Naive B cell (primary cell): Measurements from ENCODE around the gene DISC1. TPM values are rescaled to one million over a fixed set of nuclear protein-coding genes. Genes with fewer than 3 reads are reported as not detected.

Experiments used
- ATAC-seq, 2 donors: fragments of 150-1000 bp; cut with Tn5 transposase; 2 replicates each; pipeline ENCODE4 v1.10.0; 2021; ENCODE audit warnings: low read depth in 2 of 2, mild to moderate bottlenecking in 2 of 2, moderate library complexity in 2 of 2
- DNase-seq: peaks from one replicate; pipeline ENCODE4 v3.0.0; 2022
- H3K27ac Mint-ChIP-seq, 6 donors: one replicate each; pipeline ENCODE4 v1.8.0; 2020 to 2022; ENCODE audit warnings: mild to moderate bottlenecking in 6 of 6, mixed read lengths in 6 of 6, moderate library complexity in 5 of 6, inconsistent platforms in 2 of 6
- H3K27me3 Mint-ChIP-seq, 3 donors: one replicate each; pipeline ENCODE4 v1.8.0; 2021 to 2022; ENCODE audit warnings: mixed read lengths in 3 of 3, mild to moderate bottlenecking in 1 of 3
- H3K36me3 Mint-ChIP-seq, 2 donors: one replicate each; pipeline ENCODE4 v1.8.0; 2020 to 2022; ENCODE audit warnings: mixed read lengths in 2 of 2, inconsistent platforms in 1 of 2, mild to moderate bottlenecking in 1 of 2
- H3K4me1 Mint-ChIP-seq, 3 donors: one replicate each; pipeline ENCODE4 v1.8.0; 2020 to 2022; ENCODE audit warnings: mixed read lengths in 3 of 3, inconsistent platforms in 1 of 3, mild to moderate bottlenecking in 1 of 3, moderate library complexity in 1 of 3
- H3K4me3 Mint-ChIP-seq, 8 donors: one replicate each; pipeline ENCODE4 v1.8.0; 2020 to 2022; ENCODE audit warnings: mild to moderate bottlenecking in 8 of 8, mixed read lengths in 8 of 8, moderate library complexity in 8 of 8, inconsistent platforms in 2 of 8
- H3K9me3 Mint-ChIP-seq, 7 donors: one replicate each; pipeline ENCODE4 v1.8.0; 2020 to 2022; ENCODE audit warnings: mixed read lengths in 7 of 7, mild to moderate bottlenecking in 5 of 7, inconsistent platforms in 2 of 7, moderate library complexity in 1 of 7
- polyA plus RNA-seq, 6 donors: library from polyadenylated mRNA; unstranded; fragments of 300-500 nt; fragmentation: Illumina TruSeq; gene quantifications; one replicate each; pipeline ENCODE4 v1.2.3, GENCODE V29; 2021; ENCODE audit warnings: low read depth in 6 of 6

DISC1 gene
- polyA plus RNA-seq, 6 donors from 2014 or later, result 1.3 to 2.2 (median 2.1) TPM; not detected in 1

GRCh38 chr1:232009741-232010140, 383.2 kb downstream of the DISC1 start:
- ATAC-seq (no peak), DNase-seq (no peak)
- no peak overlapping the region for H3K27ac Mint-ChIP-seq
- no peaks in the 10 kb centered on the region for H3K36me3 Mint-ChIP-seq
- no peaks in the 10 kb centered on the region for H3K4me1 Mint-ChIP-seq
- H3K27me3 Mint-ChIP-seq, result no peaks in the 10 kb centered on the region
- no peaks in the 10 kb centered on the region for H3K9me3 Mint-ChIP-seq
- no peak overlapping the region for H3K4me3 Mint-ChIP-seq

- no peaks in the 10 kb centered on the region for H3K36me3 Mint-ChIP-seq
- DNase-seq (no peak), ATAC-seq (no peak)
- H3K27ac Mint-ChIP-seq, result no peak overlapping the region
- no peaks in the 10 kb centered on the region for H3K9me3 Mint-ChIP-seq
- H3K4me3 Mint-ChIP-seq, result no peak overlapping the region
- H3K27me3 Mint-ChIP-seq, result no peaks in the 10 kb centered on the region
- no peaks in the 10 kb centered on the region for H3K4me1 Mint-ChIP-seq
Measured at GRCh38 chr1:232011961-232012360, 385.4 kb downstream of the DISC1 start.

- DNase-seq (no peak), ATAC-seq (no peak)
- H3K4me3 Mint-ChIP-seq, result no peak overlapping the region
- H3K27ac Mint-ChIP-seq, result peak overlapping the region in 1 of 6 donors; percentile 42
- no peaks in the 10 kb centered on the region for H3K9me3 Mint-ChIP-seq
- no peaks in the 10 kb centered on the region for H3K27me3 Mint-ChIP-seq
- H3K4me1 Mint-ChIP-seq, result no peaks in the 10 kb centered on the region
- no peaks in the 10 kb centered on the region for H3K36me3 Mint-ChIP-seq
Measured at GRCh38 chr1:232012773-232013386, 386.3 kb downstream of the DISC1 start.

GRCh38 chr1:232014941-232015340, 388.4 kb downstream of the DISC1 start:
- no peaks in the 10 kb centered on the region for H3K9me3 Mint-ChIP-seq
- no peaks in the 10 kb centered on the region for H3K27me3 Mint-ChIP-seq
- H3K36me3 Mint-ChIP-seq, result no peaks in the 10 kb centered on the region
- DNase-seq, result no peak
- no peak for ATAC-seq
- no peaks in the 10 kb centered on the region for H3K4me1 Mint-ChIP-seq
- H3K4me3 Mint-ChIP-seq, result no peak overlapping the region
- H3K27ac Mint-ChIP-seq, result no peak overlapping the region

GRCh38 chr1:232016616-232017015, 390.0 kb downstream of the DISC1 start:
- Mint-ChIP-seq H3K36me3 (no peaks in the 10 kb centered on the region), H3K27me3 (no peaks in the 10 kb centered on the region), H3K4me3 (no peak overlapping the region), H3K9me3 (no peaks in the 10 kb centered on the region), H3K4me1 (no peaks in the 10 kb centered on the region), H3K27ac (no peak overlapping the region)
- DNase-seq (no peak), ATAC-seq (no peak)

GRCh38 chr1:232017057-232017456, 390.5 kb downstream of the DISC1 start:
- no peak overlapping the region for H3K27ac Mint-ChIP-seq
- no peak for ATAC-seq
- H3K9me3 Mint-ChIP-seq, result no peaks in the 10 kb centered on the region

GRCh38 chr1:232017759-232018158, 391.2 kb downstream of the DISC1 start:
- no peak for DNase-seq

More at GRCh38 chr1:232017057-232017456, 390.5 kb downstream of the DISC1 start:
- DNase-seq, result no peak
- Mint-ChIP-seq H3K27me3 (no peaks in the 10 kb centered on the region), H3K36me3 (no peaks in the 10 kb centered on the region), H3K4me3 (no peak overlapping the region), H3K4me1 (no peaks in the 10 kb centered on the region)

GRCh38 chr1:232018231-232019025, 391.8 kb downstream of the DISC1 start:
- Mint-ChIP-seq H3K4me1 (no peaks in the 10 kb centered on the region), H3K9me3 (no peaks in the 10 kb centered on the region), H3K36me3 (no peaks in the 10 kb centered on the region), H3K27me3 (no peaks in the 10 kb centered on the region), H3K27ac (no peak overlapping the region), H3K4me3 (no peak overlapping the region)
- DNase-seq, result no peak
- ATAC-seq, result no peak

More at GRCh38 chr1:232017759-232018158, 391.2 kb downstream of the DISC1 start:
- no peak for ATAC-seq
- no peaks in the 10 kb centered on the region for H3K27me3 Mint-ChIP-seq
- no peaks in the 10 kb centered on the region for H3K36me3 Mint-ChIP-seq
- no peak overlapping the region for H3K4me3 Mint-ChIP-seq
- H3K9me3 Mint-ChIP-seq, result no peaks in the 10 kb centered on the region
- H3K4me1 Mint-ChIP-seq, result no peaks in the 10 kb centered on the region
- no peak overlapping the region for H3K27ac Mint-ChIP-seq

- no peak overlapping the region for H3K27ac Mint-ChIP-seq
- H3K36me3 Mint-ChIP-seq, result no peaks in the 10 kb centered on the region
- H3K9me3 Mint-ChIP-seq, result no peaks in the 10 kb centered on the region
- no peaks in the 10 kb centered on the region for H3K27me3 Mint-ChIP-seq
- no peak for DNase-seq
- no peaks in the 10 kb centered on the region for H3K4me1 Mint-ChIP-seq
- no peak overlapping the region for H3K4me3 Mint-ChIP-seq
- ATAC-seq, result no peak
Measured at GRCh38 chr1:232019026-232019340, 392.4 kb downstream of the DISC1 start.

GRCh38 chr1:232020352-232020751, 393.8 kb downstream of the DISC1 start:
- no peaks in the 10 kb centered on the region for H3K4me1 Mint-ChIP-seq
- ATAC-seq (no peak), DNase-seq (no peak)
- no peak overlapping the region for H3K27ac Mint-ChIP-seq
- no peaks in the 10 kb centered on the region for H3K27me3 Mint-ChIP-seq
- no peaks in the 10 kb centered on the region for H3K9me3 Mint-ChIP-seq
- no peak overlapping the region for H3K4me3 Mint-ChIP-seq
- H3K36me3 Mint-ChIP-seq, result no peaks in the 10 kb centered on the region

GRCh38 chr1:232029315-232029714, 402.7 kb downstream of the DISC1 start:
- Mint-ChIP-seq H3K4me1 (no peaks in the 10 kb centered on the region), H3K27me3 (no peaks in the 10 kb centered on the region), H3K9me3 (peaks cover 0 to 4% (median 0%) of the 10 kb centered on the region in 7 donors), H3K27ac (no peak overlapping the region), H3K36me3 (peaks cover 4 to 8% of the 10 kb centered on the region in 2 donors), H3K4me3 (no peak overlapping the region)
- DNase-seq (no peak), ATAC-seq (no peak)

GRCh38 chr1:232031156-232031555, 404.6 kb downstream of the DISC1 start:
- Mint-ChIP-seq H3K4me3 (peak overlapping the region in 1 of 8 donors; percentile 55), H3K36me3 (peaks cover 4 to 13% of the 10 kb centered on the region in 2 donors), H3K4me1 (no peaks in the 10 kb centered on the region), H3K27ac (no peak overlapping the region), H3K27me3 (no peaks in the 10 kb centered on the region), H3K9me3 (peaks cover 0 to 4% (median 0%) of the 10 kb centered on the region in 7 donors)
- no peak for DNase-seq
- ATAC-seq, result no peak

- H3K36me3 Mint-ChIP-seq, result peaks cover 4 to 7% of the 10 kb centered on the region in 2 donors
- DNase-seq (no peak), ATAC-seq (no peak)
- no peak overlapping the region for H3K4me3 Mint-ChIP-seq
- peak overlapping the region in 2 of 6 donors; percentile 46 to 66 for H3K27ac Mint-ChIP-seq
- H3K27me3 Mint-ChIP-seq, result no peaks in the 10 kb centered on the region
- no peaks in the 10 kb centered on the region for H3K4me1 Mint-ChIP-seq
- peaks cover 0 to 4% (median 0%) of the 10 kb centered on the region in 7 donors for H3K9me3 Mint-ChIP-seq
Measured at GRCh38 chr1:232033285-232033684, 406.7 kb downstream of the DISC1 start.

- no peak overlapping the region for H3K27ac Mint-ChIP-seq
- DNase-seq (no peak), ATAC-seq (no peak)
- H3K4me1 Mint-ChIP-seq, result no peaks in the 10 kb centered on the region
- H3K9me3 Mint-ChIP-seq, result peaks cover 0 to 4% (median 0%) of the 10 kb centered on the region in 7 donors
- H3K27me3 Mint-ChIP-seq, result no peaks in the 10 kb centered on the region
- H3K4me3 Mint-ChIP-seq, result no peak overlapping the region
- peaks cover 4 to 7% of the 10 kb centered on the region in 2 donors for H3K36me3 Mint-ChIP-seq
Measured at GRCh38 chr1:232034556-232034955, 408.0 kb downstream of the DISC1 start.
